Natural killer cell (primary cell): Measurements from ENCODE around the gene LRRC71. TPM values are rescaled to one million over a fixed set of nuclear protein-coding genes. Genes with fewer than 3 reads are reported as not detected.

Source experiments
- ATAC-seq, 3 donors: fragments of 150-1000 bp in 2 of 3; fragments of 200-7000 bp in 1 of 3; cut with Tn5 transposase; 1 replicate in 1 of 3; 2 replicates in 2 of 3; pipeline ENCODE4 v1.10.0; 2021; ENCODE audit warnings: mild to moderate bottlenecking in 2 of 3, moderate library complexity in 2 of 3
- DNase-seq, 2 donors: peaks; one replicate each; pipeline versions ENCODE4 v3.0.0 to v3.0.0-alpha.2; 2013 to 2021; ENCODE audit warnings: mixed read lengths in 1 of 2
- H3K27ac ChIP-seq: one replicate; pipeline ENCODE4 v1.5.1; 2013; ENCODE audit warnings: mild to moderate bottlenecking, low read length
- H3K27me3 ChIP-seq: one replicate; pipeline ENCODE4 v1.6.1; 2013; ENCODE audit warnings: low read length; ENCODE audit not compliant: control insufficient read depth, insufficient read depth
- H3K36me3 ChIP-seq: one replicate; pipeline ENCODE4 v1.6.1; 2013; ENCODE audit warnings: low read length; ENCODE audit not compliant: control insufficient read depth, insufficient read depth
- H3K4me1 ChIP-seq: one replicate; pipeline ENCODE4 v1.6.1; 2013; ENCODE audit warnings: low read length; ENCODE audit not compliant: control insufficient read depth, insufficient read depth
- H3K4me3 ChIP-seq: one replicate; pipeline ENCODE4 v1.5.1; 2013; ENCODE audit warnings: low read length
- H3K9me3 ChIP-seq: one replicate; pipeline ENCODE4 v1.6.1; 2013; ENCODE audit warnings: low read length; ENCODE audit not compliant: control insufficient read depth, insufficient read depth
- H3K27ac Mint-ChIP-seq, 2 donors: one replicate each; pipeline ENCODE4 v1.8.0; 2022; ENCODE audit warnings: mild to moderate bottlenecking in 2 of 2, mixed read lengths in 2 of 2, moderate library complexity in 1 of 2
- H3K27me3 Mint-ChIP-seq, 2 donors: one replicate each; pipeline ENCODE4 v1.8.0; 2022; ENCODE audit warnings: low read depth in 2 of 2, mixed read lengths in 2 of 2
- H3K36me3 Mint-ChIP-seq: one replicate; pipeline ENCODE4 v1.8.0; 2022; ENCODE audit warnings: mixed read lengths
- H3K4me1 Mint-ChIP-seq, 2 donors: one replicate each; pipeline ENCODE4 v1.8.0; 2022; ENCODE audit warnings: mixed read lengths in 2 of 2
- H3K4me3 Mint-ChIP-seq: one replicate; pipeline ENCODE4 v1.8.0; 2022; ENCODE audit warnings: mild to moderate bottlenecking, moderate library complexity, mixed read lengths
- H3K9me3 Mint-ChIP-seq, 2 donors: one replicate each; pipeline ENCODE4 v1.8.0; 2022; ENCODE audit warnings: mixed read lengths in 2 of 2
- WGBS: methylation state at CpG from one replicate; pipeline ENCODE4 v1.1.7; 2013; ENCODE audit warnings: missing lambda C conversion rate; ENCODE audit not compliant: insufficient coverage; 5-methylcytosine and 5-hydroxymethylcytosine counted together
- intact Hi-C: fragments of 100-400 bp; cut with micrococcal nuclease; formaldehyde crosslinking; loops from one replicate; pipeline ENCODE4 v1.14.2; 2022
- total RNA-seq, 4 donors: library from RNA; stranded (reverse); fragments of 120-200 nt in 1 of 4; gene quantifications; one replicate each; pipeline versions ENCODE4 v1.2.3 to v1.2.4, GENCODE V29; 2013 to 2022
- TF ChIP-seq, protein P1 (sequence below): fragments of 200-600 bp; IDR thresholded peaks from one replicate; pipeline ENCODE4 v1.8.0; 2022; ENCODE audit warnings: antibody characterized with exemption

Gene LRRC71
- total RNA-seq, 3 donors from 2014 or later (not counting 1 experiment from before 2014, with no cell fraction given): not detected

DNA sequence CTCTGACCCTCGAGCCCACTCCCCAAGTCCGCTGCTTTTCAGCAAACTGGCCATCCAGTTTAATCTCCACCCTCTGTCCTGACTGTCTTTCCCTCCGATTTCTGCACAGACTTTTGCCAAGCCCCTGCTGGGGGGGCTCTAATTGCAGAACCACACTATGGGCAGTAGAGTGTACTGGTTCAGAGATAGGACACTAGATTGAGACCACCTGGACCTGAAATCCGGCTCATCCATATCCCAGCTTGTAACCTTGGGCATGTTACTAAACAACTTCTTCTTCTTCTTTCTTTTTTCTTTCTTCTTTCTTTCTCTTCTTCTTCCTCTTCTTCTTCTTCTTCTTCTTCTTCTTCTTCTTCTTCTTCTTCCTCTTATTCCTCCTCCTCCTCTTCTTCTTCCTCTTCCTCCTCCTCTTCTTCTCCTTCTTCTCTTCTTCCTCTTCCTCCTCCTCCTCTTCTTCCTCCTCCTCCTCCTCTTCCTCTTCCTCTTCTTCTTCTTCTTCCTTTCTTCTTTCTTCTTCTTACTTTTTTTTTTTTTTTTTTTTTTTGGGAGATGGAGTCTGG, 7.7 kb downstream of the LRRC71 start:
- H3K36me3 ChIP-seq: no peaks in the 10 kb centered on the region
- H3K27ac ChIP-seq: no peak overlapping the region
- Mint-ChIP-seq H3K27me3 (peaks cover 59 to 76% of the 10 kb centered on the region in 2 donors), H3K27ac (no peak overlapping the region), H3K9me3 (no peaks in the 10 kb centered on the region), H3K4me1 (peaks cover 5 to 21% of the 10 kb centered on the region in 2 donors), H3K36me3 (no peaks in the 10 kb centered on the region), H3K4me3 (peak overlapping the region; percentile 40)
- H3K4me1 ChIP-seq: peaks cover 18% of the 10 kb centered on the region
- H3K9me3 ChIP-seq: no peaks in the 10 kb centered on the region
- 18% methylated on average over 4 of the region's 4 CpGs for WGBS
- peaks cover 30% of the 10 kb centered on the region for H3K27me3 ChIP-seq
- DNase-seq (no peak), ATAC-seq (peak in 2 of 3 donors; percentile 6 to 14)
- H3K4me3 ChIP-seq: no peak overlapping the region
- TF ChIP-seq, protein P1, sequence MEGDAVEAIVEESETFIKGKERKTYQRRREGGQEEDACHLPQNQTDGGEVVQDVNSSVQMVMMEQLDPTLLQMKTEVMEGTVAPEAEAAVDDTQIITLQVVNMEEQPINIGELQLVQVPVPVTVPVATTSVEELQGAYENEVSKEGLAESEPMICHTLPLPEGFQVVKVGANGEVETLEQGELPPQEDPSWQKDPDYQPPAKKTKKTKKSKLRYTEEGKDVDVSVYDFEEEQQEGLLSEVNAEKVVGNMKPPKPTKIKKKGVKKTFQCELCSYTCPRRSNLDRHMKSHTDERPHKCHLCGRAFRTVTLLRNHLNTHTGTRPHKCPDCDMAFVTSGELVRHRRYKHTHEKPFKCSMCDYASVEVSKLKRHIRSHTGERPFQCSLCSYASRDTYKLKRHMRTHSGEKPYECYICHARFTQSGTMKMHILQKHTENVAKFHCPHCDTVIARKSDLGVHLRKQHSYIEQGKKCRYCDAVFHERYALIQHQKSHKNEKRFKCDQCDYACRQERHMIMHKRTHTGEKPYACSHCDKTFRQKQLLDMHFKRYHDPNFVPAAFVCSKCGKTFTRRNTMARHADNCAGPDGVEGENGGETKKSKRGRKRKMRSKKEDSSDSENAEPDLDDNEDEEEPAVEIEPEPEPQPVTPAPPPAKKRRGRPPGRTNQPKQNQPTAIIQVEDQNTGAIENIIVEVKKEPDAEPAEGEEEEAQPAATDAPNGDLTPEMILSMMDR: no peak
- intact Hi-C loops: no loop called here

DNA sequence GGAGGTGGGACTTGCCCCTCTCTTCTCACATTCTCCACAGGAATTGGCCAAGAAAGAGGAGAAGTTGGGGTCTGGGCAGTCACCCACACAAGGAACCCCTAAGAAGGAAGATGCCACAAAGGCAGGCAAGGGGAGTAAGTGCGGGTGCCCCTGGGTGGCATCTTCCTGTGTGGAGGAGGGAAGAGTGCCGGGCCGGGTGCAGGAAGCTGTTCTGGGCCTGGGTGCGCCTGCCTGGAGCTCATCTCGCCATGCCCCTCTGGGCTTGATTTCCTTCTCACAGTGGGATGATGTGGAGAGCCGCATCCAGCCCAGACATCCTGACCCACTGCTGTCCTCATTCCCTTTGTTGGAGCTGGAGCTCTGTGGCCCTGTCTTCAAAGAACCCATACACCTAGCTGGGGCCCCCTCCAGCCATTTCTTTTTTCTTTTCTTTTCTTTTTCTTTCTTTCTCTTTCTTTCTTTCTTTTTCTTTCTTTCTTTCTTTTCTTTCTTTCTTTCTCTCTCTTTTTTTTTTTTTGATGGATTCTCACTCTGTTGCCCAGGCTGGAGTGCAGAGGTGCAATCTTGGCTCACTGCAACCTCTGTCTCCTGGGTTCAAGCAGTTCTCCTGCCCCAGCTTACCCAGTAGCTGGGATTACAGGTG, 9.3 kb downstream of the LRRC71 start:
- WGBS: 72% methylated on average over 6 of the region's 6 CpGs
- Mint-ChIP-seq H3K27me3 (peaks cover 58 to 70% of the 10 kb centered on the region in 2 donors), H3K9me3 (no peaks in the 10 kb centered on the region), H3K4me1 (peaks cover 5 to 16% of the 10 kb centered on the region in 2 donors), H3K27ac (no peak overlapping the region), H3K4me3 (no peak overlapping the region), H3K36me3 (no peaks in the 10 kb centered on the region)
- TF ChIP-seq, protein P1: no peak
- peaks cover 17% of the 10 kb centered on the region for H3K27me3 ChIP-seq
- intact Hi-C loops: no loop called here
- no peak for ATAC-seq
- H3K27ac ChIP-seq: no peak overlapping the region
- no peak for DNase-seq
- no peaks in the 10 kb centered on the region for H3K36me3 ChIP-seq
- peaks cover 8% of the 10 kb centered on the region for H3K4me1 ChIP-seq
- H3K9me3 ChIP-seq: no peaks in the 10 kb centered on the region
- H3K4me3 ChIP-seq: no peak overlapping the region

DNA sequence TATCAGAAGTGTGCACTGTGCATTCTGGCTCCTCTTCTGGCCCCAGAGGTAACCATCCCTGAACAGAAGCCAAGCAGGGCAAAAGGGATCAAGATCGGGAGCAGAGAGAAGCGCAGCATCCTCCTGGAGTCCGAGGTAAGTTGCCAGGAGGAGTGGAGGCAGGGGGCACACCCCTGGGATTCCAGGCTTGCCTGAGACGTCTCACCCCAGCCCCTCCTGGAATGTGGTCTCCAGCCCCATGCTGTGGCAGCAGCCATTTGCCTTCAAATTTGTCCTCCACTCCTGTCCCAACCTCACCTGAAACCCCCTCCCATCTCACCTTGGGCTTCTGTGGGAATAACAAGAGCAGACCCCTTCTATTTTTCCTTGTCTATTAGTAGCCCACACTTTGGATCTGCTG, 10.1 kb downstream of the LRRC71 start:
- H3K27me3 ChIP-seq: peaks cover 12% of the 10 kb centered on the region
- H3K4me3 ChIP-seq: no peak overlapping the region
- no peaks in the 10 kb centered on the region for H3K36me3 Mint-ChIP-seq
- H3K27me3 Mint-ChIP-seq: peaks cover 53 to 63% of the 10 kb centered on the region in 2 donors
- WGBS: 82% methylated on average over 4 of the region's 4 CpGs
- no peaks in the 10 kb centered on the region for H3K9me3 ChIP-seq
- peaks cover 8% of the 10 kb centered on the region for H3K4me1 ChIP-seq
- H3K9me3 Mint-ChIP-seq: no peaks in the 10 kb centered on the region
- H3K27ac Mint-ChIP-seq: no peak overlapping the region
- intact Hi-C loops: no loop called here
- DNase-seq: no peak
- ATAC-seq: no peak
- peaks cover 5 to 16% of the 10 kb centered on the region in 2 donors for H3K4me1 Mint-ChIP-seq
- no peak overlapping the region for H3K27ac ChIP-seq
- H3K36me3 ChIP-seq: no peaks in the 10 kb centered on the region
- H3K4me3 Mint-ChIP-seq: no peak overlapping the region
- TF ChIP-seq, protein P1: no peak
